ENCODE results near the gene MLPH. TPM values are rescaled to one million over a fixed set of nuclear protein-coding genes. Genes with fewer than 3 reads are reported as not detected.
A peak's percentile ranks its signal among the peaks of the same experiment; 100 is the strongest.

Gene MLPH
- total and polyA plus RNA-seq, 2 of the 13 experiments (the other 11 are each of a cell fraction or from before 2014, with no cell fraction given) = 0.12 TPM; not detected in 1

GRCh38 chr2:237572021-237572741, 85.1 kb downstream of the MLPH start (continued):
- TF ChIP-seq ZMAT5 (CRISPR knock-in tag; IDR thresholded peaks at IDR 0.05; ENCODE audit: borderline replicate concordance, low read depth) (no peak), NKX3-1 (CRISPR knock-in tag; IDR thresholded peaks at IDR 0.05) (no peak), GATAD1 (CRISPR knock-in tag; IDR thresholded peaks at IDR 0.05) (peak; percentile 65), POLR2AphosphoS2 (IDR thresholded peaks at IDR 0.05; ENCODE audit: low read depth, low read length) (no peak), ZBTB2 (CRISPR knock-in tag; IDR thresholded peaks at IDR 0.05; ENCODE audit: low read depth) (no peak), YY1 (IDR thresholded peaks at IDR 0.05; ENCODE audit: insufficient read depth, insufficient replicate concordance, low read depth, low read length) (peak; percentile 73), ZNF496 (CRISPR knock-in tag; IDR thresholded peaks at IDR 0.05; ENCODE audit: insufficient replicate concordance) (no peak), ZSCAN21 (CRISPR knock-in tag; IDR thresholded peaks at IDR 0.05; ENCODE audit: borderline replicate concordance) (no peak), ZNF224 (CRISPR knock-in tag; IDR thresholded peaks at IDR 0.05) (no peak), GLI4 (CRISPR knock-in tag; IDR thresholded peaks at IDR 0.05; ENCODE audit: borderline replicate concordance) (no peak), ZNF225 (CRISPR knock-in tag; IDR thresholded peaks at IDR 0.05) (0 out of 2 replicates have a peak, but pooled peaks have one; percentile 49), ZNF256 (CRISPR knock-in tag; conservative IDR thresholded peaks at IDR 0.05) (no peak), HDAC2 (CRISPR knock-in tag; IDR thresholded peaks at IDR 0.05) (peak; percentile 56; the same call in 1 of the 2 replicates), GMEB1 (CRISPR knock-in tag; IDR thresholded peaks at IDR 0.05; ENCODE audit: borderline replicate concordance) (no peak), REST (IDR thresholded peaks at IDR 0.05; ENCODE audit: borderline replicate concordance in 1 of 2, low read depth in 1 of 2, low read length in 2 of 2) (no peak), ZNF263 (CRISPR knock-in tag; IDR thresholded peaks at IDR 0.05) (peak; percentile 75), E2F5 (CRISPR knock-in tag; conservative IDR thresholded peaks at IDR 0.05) (no peak), FOXO4 (CRISPR knock-in tag; conservative IDR thresholded peaks at IDR 0.05) (0 out of 2 replicates have a peak, but pooled peaks have one; percentile 95), POLR2AphosphoS5 (IDR thresholded peaks at IDR 0.05; ENCODE audit: low read depth, low read length) (no peak)
